Measurements from ENCODE around the gene CDK19.

GRCh38 chr6:110608151-110608550 is 207.1 kb downstream of the CDK19 start:
- TF ChIP-seq, protein P1, sequence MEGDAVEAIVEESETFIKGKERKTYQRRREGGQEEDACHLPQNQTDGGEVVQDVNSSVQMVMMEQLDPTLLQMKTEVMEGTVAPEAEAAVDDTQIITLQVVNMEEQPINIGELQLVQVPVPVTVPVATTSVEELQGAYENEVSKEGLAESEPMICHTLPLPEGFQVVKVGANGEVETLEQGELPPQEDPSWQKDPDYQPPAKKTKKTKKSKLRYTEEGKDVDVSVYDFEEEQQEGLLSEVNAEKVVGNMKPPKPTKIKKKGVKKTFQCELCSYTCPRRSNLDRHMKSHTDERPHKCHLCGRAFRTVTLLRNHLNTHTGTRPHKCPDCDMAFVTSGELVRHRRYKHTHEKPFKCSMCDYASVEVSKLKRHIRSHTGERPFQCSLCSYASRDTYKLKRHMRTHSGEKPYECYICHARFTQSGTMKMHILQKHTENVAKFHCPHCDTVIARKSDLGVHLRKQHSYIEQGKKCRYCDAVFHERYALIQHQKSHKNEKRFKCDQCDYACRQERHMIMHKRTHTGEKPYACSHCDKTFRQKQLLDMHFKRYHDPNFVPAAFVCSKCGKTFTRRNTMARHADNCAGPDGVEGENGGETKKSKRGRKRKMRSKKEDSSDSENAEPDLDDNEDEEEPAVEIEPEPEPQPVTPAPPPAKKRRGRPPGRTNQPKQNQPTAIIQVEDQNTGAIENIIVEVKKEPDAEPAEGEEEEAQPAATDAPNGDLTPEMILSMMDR (conservative IDR thresholded peaks at IDR 0.05 in 1 of 2, IDR thresholded peaks at IDR 0.05 in 1 of 2; ENCODE audit: low read depth in 1 of 2, low read length in 2 of 2) = no peak
- TF ChIP-seq EZH2 (IDR thresholded peaks at IDR 0.05; ENCODE audit: low read length, missing control alignments) = no peak
